OCI-LY7 (cell line): ENCODE measurements around the gene TERB2. TPM values are rescaled to one million over a fixed set of nuclear protein-coding genes. Genes with fewer than 3 reads are reported as not detected.
"Not testable (repeated sequence)": the region's sequence is repeated elsewhere in the genome, so short reads cannot be mapped to it uniquely, and the experiment has no call there.

ENCODE experiments used
- Bru-seq: library from RNA; stranded (reverse); fragments of 400-500 nt; gene quantifications from one replicate; lab custom pipeline; 2021; lab: Mats Ljungman, UMichigan
- BruChase-seq, 2 experiments: library from RNA; stranded (reverse); fragments of 400-500 nt; gene quantifications; one replicate each; lab custom pipeline; 2021; lab: Mats Ljungman, UMichigan
- BruUV-seq: library from RNA; stranded (reverse); fragments of 400-500 nt; replicated peaks from 2 replicates; lab custom pipeline; 2021; lab: Mats Ljungman, UMichigan
- CTCF ChIA-PET: fragments of 300-600 bp; sonication (Branson Sonifier 250); formaldehyde crosslinking; loops from one replicate; lab custom pipeline; 2022; ENCODE audit warnings: antibody characterized with exemption; ENCODE audit not compliant: unreplicated experiment; lab: Charles Lee
- POLR2A ChIA-PET: fragments of 300-600 bp; sonication (Branson Sonifier 250); formaldehyde crosslinking; loops from one replicate; lab custom pipeline; 2022; ENCODE audit warnings: antibody characterized with exemption; lab: Charles Lee
- DNase-seq: peaks from one replicate; pipeline ENCODE4 v3.0.0-alpha.2; 2015; ENCODE audit warnings: low spot score
- H2AFZ ChIP-seq: fragments of 200-600 bp; sonication (generic), shearing (Covaris generic); 2 replicates; pipeline ENCODE4 v1.6.1; 2014; ENCODE audit warnings: mild to moderate bottlenecking, antibody characterized with exemption, low read length, moderate library complexity
- H3K27ac ChIP-seq: fragments of 200-600 bp; sonication (generic); 2 replicates; pipeline ENCODE4 v1.5.1; 2014; ENCODE audit warnings: mixed run types, low read depth, mild to moderate bottlenecking, moderate library complexity, low read length, inconsistent platforms; ENCODE audit not compliant: poor library complexity, severe bottlenecking
- H3K36me3 ChIP-seq: fragments of 200-600 bp; sonication (generic); 2 replicates; pipeline ENCODE4 v1.6.1; 2014; ENCODE audit warnings: mild to moderate bottlenecking, antibody characterized with exemption, low read length, moderate library complexity, mixed read lengths; ENCODE audit not compliant: insufficient read depth
- H3K4me1 ChIP-seq: fragments of 200-600 bp; sonication (generic); 2 replicates; pipeline ENCODE4 v1.5.1; 2014; ENCODE audit warnings: mild to moderate bottlenecking, low read length; ENCODE audit not compliant: insufficient read depth, poor library complexity, severe bottlenecking
- H3K4me2 ChIP-seq: fragments of 200-600 bp; sonication (generic); 2 replicates; pipeline ENCODE4 v1.6.1; 2014; ENCODE audit warnings: mild to moderate bottlenecking, low read length
- H3K4me3 ChIP-seq: fragments of 200-600 bp; sonication (generic); 2 replicates; pipeline ENCODE4 v1.5.1; 2014; ENCODE audit warnings: mild to moderate bottlenecking, low read depth, low read length; ENCODE audit not compliant: poor library complexity, severe bottlenecking
- H3K79me2 ChIP-seq: fragments of 200-600 bp; sonication (generic); 2 replicates; pipeline ENCODE4 v1.6.1; 2016; ENCODE audit warnings: low read depth, mild to moderate bottlenecking, low read length, moderate library complexity, mixed read lengths; ENCODE audit not compliant: insufficient read depth
- H3K9me2 ChIP-seq: fragments of 200-600 bp; sonication (generic); 2 replicates; pipeline ENCODE4 v1.6.1; 2016; ENCODE audit warnings: mild to moderate bottlenecking, low read length, mixed read lengths; ENCODE audit not compliant: insufficient read depth
- H3K9me3 ChIP-seq: fragments of 200-600 bp; sonication (generic); 2 replicates; pipeline ENCODE4 v1.6.1; 2014; ENCODE audit warnings: mild to moderate bottlenecking, mixed run types, low read length, mixed read lengths
- H4K20me1 ChIP-seq: fragments of 200-600 bp; sonication (generic); 2 replicates; pipeline ENCODE4 v1.6.1; 2014; ENCODE audit warnings: mild to moderate bottlenecking, antibody characterized with exemption, low read length, moderate library complexity, mixed read lengths; ENCODE audit not compliant: insufficient read depth
- EZH2phosphoT487 ChIP-seq: fragments of 200-600 bp; sonication (generic); IDR thresholded peaks from 2 replicates; pipeline ENCODE4 v1.6.1; 2018; ENCODE audit warnings: low read depth, borderline replicate concordance, mild to moderate bottlenecking, mixed run types, antibody characterized with exemption, low read length, moderate library complexity, mixed read lengths
- intact Hi-C: fragments of 100-400 bp; cut with micrococcal nuclease; formaldehyde crosslinking; loops from one replicate; pipeline ENCODE4 v1.10.0; 2022; ENCODE audit not compliant: unreplicated experiment
- long read RNA-seq: library from polyadenylated mRNA; stranded (forward); transcript quantifications from one replicate; pipeline ENCODE4 v2.0.0, GENCODE V29; 2022
- total RNA-seq, 2 experiments: library from RNA; depleted of rRNA in 1 of 2; stranded (reverse); fragments of >200 nt in 1 of 2; shearing (Covaris generic) in 1 of 2; gene quantifications; 2 replicates each; pipeline ENCODE4 v1.2.3, GENCODE V29; 2014 to 2022
- TF ChIP-seq, protein P1 (sequence below): fragments of 200-600 bp; sonication (generic); conservative IDR thresholded peaks from 2 replicates; pipeline ENCODE4 v1.5.1; 2014; ENCODE audit warnings: mild to moderate bottlenecking, antibody characterized with exemption, low read length, moderate library complexity, mixed read lengths

The TERB2 gene, protein sequence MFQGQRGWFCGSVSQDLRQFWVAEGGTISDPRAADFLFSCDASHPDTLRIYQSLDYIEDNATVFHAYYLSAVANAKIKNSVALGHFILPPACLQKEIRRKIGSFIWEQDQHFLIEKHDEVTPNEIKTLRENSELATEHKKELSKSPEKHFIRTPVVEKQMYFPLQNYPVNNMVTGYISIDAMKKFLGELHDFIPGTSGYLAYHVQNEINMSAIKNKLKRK
- total RNA-seq (2014; rRNA removed; shearing (Covaris generic)) = not detected in 2 replicates
- not detected in 2 replicates for total RNA-seq (2022)
- not detected for Bru-seq, nascent RNA
- BruChase-seq, experiment 1, labeled RNA remaining after a 6-hour chase = not detected
- not detected for BruChase-seq, experiment 2, labeled RNA remaining after a 2-hour chase
- long read RNA-seq = 0 reads

DNA sequence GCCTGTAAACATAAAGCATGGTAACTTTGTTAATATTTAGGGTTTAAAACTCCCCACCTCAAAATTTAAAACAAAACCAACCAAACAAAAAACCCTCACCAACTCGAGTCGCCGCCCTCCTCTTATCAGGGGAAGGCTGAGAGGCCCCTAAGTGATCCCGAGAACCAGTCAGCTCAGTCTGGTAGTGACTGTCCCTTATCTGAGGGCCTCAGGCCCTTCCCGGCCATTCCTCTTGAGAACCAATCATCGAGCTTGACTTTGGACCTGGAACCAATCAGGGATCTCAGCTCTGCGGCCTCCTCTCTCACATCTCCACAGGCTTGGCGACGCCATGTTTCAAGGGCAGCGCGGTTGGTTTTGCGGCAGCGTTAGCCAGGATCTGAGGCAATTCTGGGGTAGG is at the start of gene TERB2:
TERB2 (plus strand) TSS at position 300 of the 400 bp plus-strand sequence; CDS start at position 332, 32 bp downstream.
- Histone ChIP-seq H2AFZ (no peak within 1 kb of the TSS), H3K27ac (no peak within 1 kb of the TSS), H3K36me3 (no peaks in the 10 kb centered on the region), H4K20me1 (no peaks in the 10 kb centered on the region), H3K9me2 (no peaks in the 10 kb centered on the region), H3K4me2 (no peak within 1 kb of the TSS), H3K79me2 (no peaks in the 10 kb centered on the region), H3K9me3 (no peaks in the 10 kb centered on the region), H3K4me1 (no peaks in the 10 kb centered on the region), H3K4me3 (no peak within 1 kb of the TSS)
- CTCF ChIA-PET = no interaction called here
- DNase-seq = no peak
- TF ChIP-seq EZH2phosphoT487 = no peak
- TF ChIP-seq, protein P1, sequence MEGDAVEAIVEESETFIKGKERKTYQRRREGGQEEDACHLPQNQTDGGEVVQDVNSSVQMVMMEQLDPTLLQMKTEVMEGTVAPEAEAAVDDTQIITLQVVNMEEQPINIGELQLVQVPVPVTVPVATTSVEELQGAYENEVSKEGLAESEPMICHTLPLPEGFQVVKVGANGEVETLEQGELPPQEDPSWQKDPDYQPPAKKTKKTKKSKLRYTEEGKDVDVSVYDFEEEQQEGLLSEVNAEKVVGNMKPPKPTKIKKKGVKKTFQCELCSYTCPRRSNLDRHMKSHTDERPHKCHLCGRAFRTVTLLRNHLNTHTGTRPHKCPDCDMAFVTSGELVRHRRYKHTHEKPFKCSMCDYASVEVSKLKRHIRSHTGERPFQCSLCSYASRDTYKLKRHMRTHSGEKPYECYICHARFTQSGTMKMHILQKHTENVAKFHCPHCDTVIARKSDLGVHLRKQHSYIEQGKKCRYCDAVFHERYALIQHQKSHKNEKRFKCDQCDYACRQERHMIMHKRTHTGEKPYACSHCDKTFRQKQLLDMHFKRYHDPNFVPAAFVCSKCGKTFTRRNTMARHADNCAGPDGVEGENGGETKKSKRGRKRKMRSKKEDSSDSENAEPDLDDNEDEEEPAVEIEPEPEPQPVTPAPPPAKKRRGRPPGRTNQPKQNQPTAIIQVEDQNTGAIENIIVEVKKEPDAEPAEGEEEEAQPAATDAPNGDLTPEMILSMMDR = no peak
- BruUV-seq = no TSS peak
- intact Hi-C loops = no loop called here
- POLR2A ChIA-PET = no interaction called here

DNA sequence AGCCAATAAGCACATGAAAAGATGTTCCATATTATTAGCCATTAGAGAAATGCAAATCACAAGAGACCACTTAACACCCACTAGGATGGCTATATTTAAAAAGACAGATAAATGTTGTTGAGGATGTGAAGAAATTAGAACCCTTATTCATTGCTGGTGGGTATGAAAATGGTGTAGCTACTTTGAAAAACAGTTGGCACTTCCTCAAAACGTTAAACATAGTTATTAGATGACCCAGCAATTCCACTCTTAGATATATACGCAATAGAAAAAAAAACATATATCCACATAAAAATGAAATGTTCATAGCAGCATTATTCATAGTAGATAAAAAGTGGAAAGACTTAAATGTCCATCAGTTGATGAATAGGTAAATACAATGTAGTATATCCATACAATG is 47.1 kb upstream of the TERB2 start:
- no peaks in the 10 kb centered on the region for H3K9me3 ChIP-seq
- H3K4me1 ChIP-seq = no peaks in the 10 kb centered on the region
- no peak overlapping the region for H3K4me2 ChIP-seq
- no peak overlapping the region for H3K4me3 ChIP-seq
- no peak overlapping the region for H3K27ac ChIP-seq
- no peaks in the 10 kb centered on the region for H4K20me1 ChIP-seq
- H3K36me3 ChIP-seq = no peaks in the 10 kb centered on the region
- ChIA-PET CTCF (no interaction called here), POLR2A (no interaction called here)
- no peak overlapping the region for H2AFZ ChIP-seq
- no peaks in the 10 kb centered on the region for H3K79me2 ChIP-seq
- no peaks in the 10 kb centered on the region for H3K9me2 ChIP-seq
- TF ChIP-seq EZH2phosphoT487 = no peak
- TF ChIP-seq, protein P1 = no peak
- no TSS peak for BruUV-seq
- DNase-seq = no peak
- intact Hi-C loops = no loop called here

- Histone ChIP-seq H3K27ac (no peak overlapping the region), H3K79me2 (no peaks in the 10 kb centered on the region), H3K4me1 (no peaks in the 10 kb centered on the region), H3K36me3 (no peaks in the 10 kb centered on the region), H3K9me3 (no peaks in the 10 kb centered on the region), H3K9me2 (no peaks in the 10 kb centered on the region), H2AFZ (no peak overlapping the region), H3K4me2 (no peak overlapping the region), H3K4me3 (no peak overlapping the region), H4K20me1 (no peaks in the 10 kb centered on the region)
- ChIA-PET POLR2A (interaction anchor here (0.7 kb wide), 1 partner anchor 115 kb away, joined by 4 read pairs; no protein-coding TSS in a partner anchor), CTCF (no interaction called here)
- no TSS peak for BruUV-seq
- TF ChIP-seq, protein P1 = no peak
- intact Hi-C loops = no loop called here
- no peak for DNase-seq
Measured at GRCh38 chr15:44910981-44911625, 45.4 kb upstream of the TERB2 start.

- intact Hi-C loops, H4K20me1 ChIP-seq, H3K36me3 ChIP-seq, BruUV-seq, H2AFZ ChIP-seq, H3K79me2 ChIP-seq, H3K4me3 ChIP-seq, CTCF ChIA-PET, H3K9me3 ChIP-seq, H3K4me2 ChIP-seq, H3K4me1 ChIP-seq, H3K9me2 ChIP-seq, DNase-seq, H3K27ac ChIP-seq: not testable (repeated sequence)
- POLR2A ChIA-PET = interaction anchor here (1.6 kb wide), 1 partner anchor 10 kb away, joined by 3 read pairs; no protein-coding TSS in a partner anchor
Measured at GRCh38 chr15:44912186-44912585, 44.3 kb upstream of the TERB2 start.
